Activated CD8-positive, alpha-beta memory T cell treated with anti-CD3 and anti-CD28 coated beads, Interleukin-2, amount 50 U/mL, for 1 hour (primary cell): ENCODE results near the gene KCNMA1.

Experiments
- DNase-seq: peaks from one replicate; pipeline ENCODE4 v3.0.0-alpha.2; 2020; ENCODE audit errors: extremely low read depth

KCNMA1 gene

GRCh38 chr10:76990561-76990960, 647.0 kb downstream of the KCNMA1 start:
- no peak for DNase-seq

- peak; percentile 11 for DNase-seq
These were observed 652.8 kb downstream of the KCNMA1 start for GRCh38 chr10:76984559-76985443.

GRCh38 chr10:76983624-76984023, 654.0 kb downstream of the KCNMA1 start:
- DNase-seq, result no peak

- DNase-seq, result no peak
These were observed 654.9 kb downstream of the KCNMA1 start for GRCh38 chr10:76982671-76983070.

GRCh38 chr10:76981251-76981650, 656.4 kb downstream of the KCNMA1 start:
- DNase-seq, result no peak

- no peak for DNase-seq
These were observed 659.7 kb downstream of the KCNMA1 start for GRCh38 chr10:76977901-76978300.

- no peak for DNase-seq
These were observed 660.6 kb downstream of the KCNMA1 start for GRCh38 chr10:76977046-76977445.

GRCh38 chr10:76976142-76976541, 661.5 kb downstream of the KCNMA1 start:
- DNase-seq, result no peak

- no peak for DNase-seq
These were observed 662.5 kb downstream of the KCNMA1 start for GRCh38 chr10:76975126-76975525.

GRCh38 chr10:76974017-76974691, 663.5 kb downstream of the KCNMA1 start:
- DNase-seq, result no peak

- DNase-seq, result no peak
These were observed 664.3 kb downstream of the KCNMA1 start for GRCh38 chr10:76973091-76974016.

- DNase-seq, result no peak
These were observed 665.1 kb downstream of the KCNMA1 start for GRCh38 chr10:76972541-76972940.

- no peak for DNase-seq
These were observed 665.9 kb downstream of the KCNMA1 start for GRCh38 chr10:76971547-76972170.

GRCh38 chr10:76970711-76971519, 666.7 kb downstream of the KCNMA1 start:
- no peak for DNase-seq

- DNase-seq, result no peak
These were observed 668.2 kb downstream of the KCNMA1 start for GRCh38 chr10:76969366-76969948.

- no peak for DNase-seq
These were observed 669.1 kb downstream of the KCNMA1 start for GRCh38 chr10:76968483-76968882.

GRCh38 chr10:76962851-76963250, 674.8 kb downstream of the KCNMA1 start:
- DNase-seq, result no peak

- no peak for DNase-seq
These were observed 675.8 kb downstream of the KCNMA1 start for GRCh38 chr10:76961841-76962240.

- DNase-seq, result no peak
These were observed 678.5 kb downstream of the KCNMA1 start for GRCh38 chr10:76959111-76959510.

GRCh38 chr10:76954838-76955237, 682.8 kb downstream of the KCNMA1 start:
- DNase-seq, result no peak
